Loucy (cell line): ENCODE data around the gene CASP8.
"Not testable (repeated sequence)": the region's sequence is repeated elsewhere in the genome, so short reads cannot be mapped to it uniquely, and the experiment has no call there.

ENCODE experiments used
- CTCF ChIP-seq: fragments of 200-600 bp; sonication (generic); conservative IDR thresholded peaks from 2 replicates; pipeline ENCODE4 v1.5.1; 2014; ENCODE audit warnings: mild to moderate bottlenecking, antibody characterized with exemption, low read length
- EZH2phosphoT487 ChIP-seq: fragments of 200-600 bp; IDR thresholded peaks from 2 replicates; pipeline ENCODE4 v1.6.1; 2018; ENCODE audit warnings: antibody characterized with exemption, mild to moderate bottlenecking, moderate library complexity, borderline replicate concordance

GRCh38 chr2:201299929-201300328 lies 39.6 kb downstream of the CASP8 start:
- TF ChIP-seq CTCF, EZH2phosphoT487: not testable (repeated sequence)
